Measurements from ENCODE around the gene SRP19. TPM values are rescaled to one million over a fixed set of nuclear protein-coding genes. Genes with fewer than 3 reads are reported as not detected.

SRP19 gene
- polyA plus RNA-seq, 2 of the 4 experiments (the other 2 are of a cell fraction), result 93.5 to 144 TPM

GRCh38 chr5:112883192-112883591 is 22.1 kb downstream of the SRP19 start:
- Histone ChIP-seq H3K4me1 (peaks cover 10% of the 10 kb centered on the region; the same call in 2 of the 3 replicates), H3K4me2 (no peak overlapping the region), H3K27ac (no peak overlapping the region), H3K4me3 (no peak overlapping the region), H3K9me3 (no peaks in the 10 kb centered on the region)
- FAIRE-seq (no peak), ATAC-seq (no peak), DNase-seq (ENCODE audit: low read depth in 1 of 2, low spot score in 1 of 2) (no peak)
- WGBS (ENCODE audit: missing lambda C conversion rate), result 96% methylated on average over 2 of the region's 2 CpGs
- POLR2A ChIA-PET, result no interaction called here
- CTCF ChIA-PET, result interaction anchor here (1.1 to 2.7 kb wide), 2 partner anchors 10 to 13 kb away, joined by 7 to 8 read pairs; no protein-coding TSS in a partner anchor
- TF ChIP-seq NPAS2 (CRISPR knock-in tag; IDR thresholded peaks at IDR 0.05; ENCODE audit: borderline replicate concordance), result no peak
- no peak for TF ChIP-seq JUNB (IDR thresholded peaks at IDR 0.05)
- TF ChIP-seq USF2 (IDR thresholded peaks at IDR 0.05), result no peak
- no peak for TF ChIP-seq POLR2A (IDR thresholded peaks at IDR 0.05; ENCODE audit: low read length)
- no peak for TF ChIP-seq CTCF (IDR thresholded peaks at IDR 0.05)
- TF ChIP-seq HEYL (CRISPR knock-in tag; IDR thresholded peaks at IDR 0.05), result no peak
- TF ChIP-seq CHD4 (IDR thresholded peaks at IDR 0.05; ENCODE audit: borderline replicate concordance), result no peak
- no peak for TF ChIP-seq TFCP2L1 (CRISPR knock-in tag; IDR thresholded peaks at IDR 0.05)
- TF ChIP-seq EHF (CRISPR knock-in tag; IDR thresholded peaks at IDR 0.05), result no peak
- no peak for TF ChIP-seq NFE2L2 (conservative IDR thresholded peaks at IDR 0.05; ENCODE audit: low read length)
- TF ChIP-seq HOXB5 (CRISPR knock-in tag; IDR thresholded peaks at IDR 0.05), result no peak
- no peak for TF ChIP-seq KDM5A (IDR thresholded peaks at IDR 0.05)
- TF ChIP-seq HDAC2 (IDR thresholded peaks at IDR 0.05), result no peak

- no peak overlapping the region for H3K4me2 ChIP-seq
- FAIRE-seq (no peak), DNase-seq (ENCODE audit: low read depth in 1 of 2, low spot score in 1 of 2) (no peak), ATAC-seq (no peak)
- WGBS (ENCODE audit: missing lambda C conversion rate), result 82% methylated on average over 3 of the region's 3 CpGs
- no peaks in the 10 kb centered on the region for H3K4me1 ChIP-seq
- TF ChIP-seq E2F6 (IDR thresholded peaks at IDR 0.05; ENCODE audit: borderline replicate concordance, low read depth), result no peak
- TF ChIP-seq ZC3H11A (IDR thresholded peaks at IDR 0.05), result no peak
- no peak for TF ChIP-seq POLR2AphosphoS2 (conservative IDR thresholded peaks at IDR 0.05; ENCODE audit: low read length)
- no peak for TF ChIP-seq PBX3 (IDR thresholded peaks at IDR 0.05)
- TF ChIP-seq NPAS2 (CRISPR knock-in tag; IDR thresholded peaks at IDR 0.05; ENCODE audit: borderline replicate concordance), result no peak
- no peak for TF ChIP-seq ATOH8 (CRISPR knock-in tag; IDR thresholded peaks at IDR 0.05; ENCODE audit: low read depth)
- no peak for TF ChIP-seq KDM5A (IDR thresholded peaks at IDR 0.05)
- no peak for TF ChIP-seq HES2 (IDR thresholded peaks at IDR 0.05)
- no peak for TF ChIP-seq HEYL (CRISPR knock-in tag; IDR thresholded peaks at IDR 0.05)
- TF ChIP-seq HOXA7 (CRISPR knock-in tag; IDR thresholded peaks at IDR 0.05), result no peak
- no peak for TF ChIP-seq REST (IDR thresholded peaks at IDR 0.05)
- TF ChIP-seq ESRRA (IDR thresholded peaks at IDR 0.05; ENCODE audit: borderline replicate concordance, low read length), result no peak
- no peak for TF ChIP-seq CEBPB (IDR thresholded peaks at IDR 0.05)
- no peak for TF ChIP-seq SMC3 (IDR thresholded peaks at IDR 0.05)
- no peak for TF ChIP-seq RCOR1 (IDR thresholded peaks at IDR 0.05; ENCODE audit: low read depth, low read length)
- no peak for TF ChIP-seq RNF2 (IDR thresholded peaks at IDR 0.05; ENCODE audit: borderline replicate concordance, low read depth)
- TF ChIP-seq NFE2L2 (conservative IDR thresholded peaks at IDR 0.05; ENCODE audit: low read length), result no peak
- no peaks in the 10 kb centered on the region for H3K9me3 ChIP-seq
- ChIA-PET CTCF (interaction anchor here (1.2 to 2.7 kb wide), 2 partner anchors 11 to 15 kb away, joined by 5 to 8 read pairs; no protein-coding TSS in a partner anchor), POLR2A (no interaction called here)
- H3K27ac ChIP-seq, result no peak overlapping the region
- H3K4me3 ChIP-seq, result no peak overlapping the region
Measured at GRCh38 chr5:112885001-112885400, 23.9 kb downstream of the SRP19 start.
